ENCODE measurements around the gene SPSB3.

GRCh38 chr16:1810106-1810505 lies 27.7 kb upstream of the SPSB3 start:
- TF ChIP-seq HMG20A (CRISPR knock-in tag; IDR thresholded peaks at IDR 0.05; ENCODE audit: borderline replicate concordance), result no peak
- TF ChIP-seq TCF7L2 (IDR thresholded peaks at IDR 0.05; ENCODE audit: low read depth, low read length), result no peak
- TF ChIP-seq SIX1 (CRISPR knock-in tag; IDR thresholded peaks at IDR 0.05; ENCODE audit: borderline replicate concordance), result no peak
- TF ChIP-seq ZBTB7A (CRISPR knock-in tag; IDR thresholded peaks at IDR 0.05), result no peak
- TF ChIP-seq ZNF281 (CRISPR knock-in tag; IDR thresholded peaks at IDR 0.05; ENCODE audit: borderline replicate concordance), result no peak
- TF ChIP-seq SRF (IDR thresholded peaks at IDR 0.05; ENCODE audit: low read depth, low read length), result no peak
- no peak for TF ChIP-seq HOXA5 (CRISPR knock-in tag; IDR thresholded peaks at IDR 0.05)
- TF ChIP-seq, protein P1, sequence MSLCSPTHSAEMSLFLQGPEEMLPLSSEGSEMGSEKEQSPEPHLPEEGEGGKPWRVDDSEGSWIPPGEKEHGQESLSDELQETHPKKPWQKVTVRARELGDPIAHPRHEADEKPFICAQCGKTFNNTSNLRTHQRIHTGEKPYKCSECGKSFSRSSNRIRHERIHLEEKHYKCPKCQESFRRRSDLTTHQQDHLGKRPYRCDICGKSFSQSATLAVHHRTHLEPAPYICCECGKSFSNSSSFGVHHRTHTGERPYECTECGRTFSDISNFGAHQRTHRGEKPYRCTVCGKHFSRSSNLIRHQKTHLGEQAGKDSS (CRISPR knock-in tag; IDR thresholded peaks at IDR 0.05; ENCODE audit: borderline replicate concordance, low read depth), result no peak
- TF ChIP-seq ZNF557 (CRISPR knock-in tag; IDR thresholded peaks at IDR 0.05), result no peak
- no peak for TF ChIP-seq EZH2 (conservative IDR thresholded peaks at IDR 0.05; ENCODE audit: low read depth, low read length)
- TF ChIP-seq ZNF274 (CRISPR knock-in tag; IDR thresholded peaks at IDR 0.05), result no peak
- TF ChIP-seq POLR2AphosphoS5 (IDR thresholded peaks at IDR 0.05; ENCODE audit: low read depth, low read length), result no peak
- no peak for TF ChIP-seq AHR (CRISPR knock-in tag; IDR thresholded peaks at IDR 0.05)
- TF ChIP-seq FOSL2 (CRISPR knock-in tag; IDR thresholded peaks at IDR 0.05), result no peak

Data from HepG2 (cell line).